HG03521 (cell line): Measurements from ENCODE around the gene FGF14.

Experiments used
- ATAC-seq: cut with Tn5 transposase; IDR thresholded peaks from one replicate; pipeline ENCODE4 v1.9.1; 2021; ENCODE audit warnings: mild to moderate bottlenecking, moderate library complexity; ENCODE audit not compliant: unreplicated experiment

Gene FGF14

DNA sequence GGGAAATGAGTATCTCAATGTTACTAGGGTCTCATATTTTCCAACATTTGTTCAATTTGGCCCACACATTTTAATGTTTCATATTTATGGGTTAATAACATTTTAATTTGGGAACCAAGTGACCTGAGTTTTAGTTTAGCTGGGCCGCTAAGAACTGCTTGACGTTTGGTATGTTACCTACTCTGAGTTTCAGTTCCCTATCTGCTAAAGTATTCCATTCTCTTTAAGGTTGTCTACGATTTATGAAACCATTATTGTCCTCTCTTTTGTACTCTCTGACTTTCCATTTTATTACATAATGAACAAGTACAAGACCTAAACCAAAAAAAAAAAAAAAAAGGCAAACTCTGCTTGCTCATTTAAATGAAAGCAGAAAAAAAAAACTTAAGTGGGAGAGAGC is 89.9 kb downstream of the FGF14 start:
- no peak for ATAC-seq

DNA sequence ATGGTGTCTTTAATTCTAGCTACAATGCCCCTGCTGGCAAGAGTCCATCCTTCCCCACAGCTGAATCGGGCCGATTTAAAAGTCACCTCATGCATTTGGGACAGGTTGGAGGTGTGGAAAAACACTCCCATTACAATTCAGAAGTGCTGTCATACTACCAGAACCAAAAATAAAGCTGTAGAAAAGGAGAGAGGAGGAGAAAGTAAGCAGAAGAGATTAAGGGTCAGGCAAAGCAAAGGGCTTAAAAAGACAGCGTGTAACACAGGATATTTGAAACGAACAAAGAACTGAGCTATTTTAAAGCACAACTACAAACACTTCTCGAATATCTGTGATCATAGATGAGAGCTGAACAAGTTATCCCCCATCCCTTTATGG is 90.4 kb downstream of the FGF14 start:
- ATAC-seq = no peak

DNA sequence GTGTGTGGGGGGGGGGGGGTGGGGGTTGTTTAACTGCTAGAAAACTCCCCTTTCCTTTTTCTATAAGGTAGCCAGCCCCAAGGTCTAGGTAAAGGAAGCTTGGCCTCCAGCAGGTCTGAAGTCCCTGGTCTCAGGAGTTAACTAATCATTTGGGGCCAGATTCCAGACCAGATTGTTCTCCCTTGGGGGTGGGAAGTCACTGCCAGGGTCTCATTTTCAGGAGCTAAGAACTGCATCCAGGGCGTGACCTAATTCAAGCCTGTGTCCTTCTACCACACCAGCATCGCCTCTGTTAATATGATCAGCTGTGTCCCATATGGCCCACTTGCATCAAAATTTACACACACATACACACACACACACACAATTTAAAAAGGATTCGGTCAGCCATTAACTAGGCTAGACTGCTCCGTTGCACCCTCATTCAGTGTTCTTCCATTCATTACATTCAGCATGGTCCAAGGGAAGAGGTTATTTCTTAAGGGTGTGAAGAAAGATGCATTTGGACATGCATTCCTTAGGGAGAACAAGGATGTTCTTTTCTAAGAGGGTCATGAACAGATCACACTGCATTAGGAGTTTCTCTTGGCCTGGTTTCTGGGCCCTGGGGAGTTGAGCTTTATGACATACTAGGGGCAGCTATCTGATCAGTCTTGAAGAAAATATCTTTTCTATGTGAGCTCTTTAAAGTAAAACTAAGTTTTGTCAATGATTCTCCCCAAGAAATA is 91.0 kb downstream of the FGF14 start:
- no peak for ATAC-seq

DNA sequence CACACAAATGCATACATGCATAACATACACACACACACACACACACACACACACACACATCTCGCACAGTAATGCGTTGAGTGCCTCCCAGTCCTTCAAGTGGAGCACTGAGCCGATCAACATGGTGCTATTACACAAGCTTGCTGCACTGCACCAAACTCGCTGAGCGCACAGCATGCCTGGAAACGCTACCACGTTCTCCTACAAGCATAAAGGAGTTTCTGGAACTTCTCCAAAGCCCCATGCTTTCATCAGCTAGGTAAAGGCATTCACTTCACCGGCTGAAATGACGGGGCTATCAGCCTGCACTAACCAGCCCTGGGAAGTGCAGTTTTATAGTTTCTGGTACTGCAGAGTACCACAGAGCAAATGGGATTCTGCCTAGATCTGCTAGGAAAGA is 92.7 kb downstream of the FGF14 start:
- no peak for ATAC-seq

DNA sequence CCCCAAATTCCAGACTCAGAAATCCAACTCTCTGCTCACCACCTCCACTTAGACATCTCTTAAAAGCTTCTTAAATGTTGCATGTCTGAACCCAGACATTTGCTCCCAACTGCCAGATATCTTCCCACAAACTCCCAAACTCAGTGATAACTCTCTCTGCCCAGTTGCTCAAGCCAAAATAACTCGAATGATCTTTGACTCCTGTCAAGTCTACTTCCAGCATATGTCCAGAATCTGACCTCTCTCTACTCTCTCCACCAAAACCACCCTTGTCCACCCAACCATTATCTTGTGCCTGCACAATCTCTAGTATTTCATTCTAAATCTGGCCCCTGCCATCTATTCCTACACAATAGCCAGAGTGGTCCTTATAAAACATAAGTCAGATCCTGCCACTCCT is 99.3 kb downstream of the FGF14 start:
- no peak for ATAC-seq

DNA sequence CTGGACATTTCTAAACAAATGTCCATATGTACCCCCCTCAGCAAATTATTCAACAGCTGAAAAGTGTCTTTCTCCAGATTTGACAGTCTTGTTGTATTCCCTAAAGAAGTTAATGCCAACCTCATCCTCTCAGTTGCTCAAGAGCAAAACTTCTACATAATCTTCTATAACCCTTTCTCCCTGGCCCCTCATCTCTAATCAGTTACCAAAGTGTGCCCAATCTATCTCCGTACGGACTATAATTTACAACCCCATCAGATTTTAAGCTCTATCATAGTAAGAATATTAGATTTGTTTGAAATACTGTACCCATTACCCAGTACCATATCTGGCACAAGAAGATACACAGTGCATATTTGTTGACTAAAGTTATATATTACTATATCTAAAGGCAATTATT is 101.5 kb downstream of the FGF14 start:
- no peak for ATAC-seq

DNA sequence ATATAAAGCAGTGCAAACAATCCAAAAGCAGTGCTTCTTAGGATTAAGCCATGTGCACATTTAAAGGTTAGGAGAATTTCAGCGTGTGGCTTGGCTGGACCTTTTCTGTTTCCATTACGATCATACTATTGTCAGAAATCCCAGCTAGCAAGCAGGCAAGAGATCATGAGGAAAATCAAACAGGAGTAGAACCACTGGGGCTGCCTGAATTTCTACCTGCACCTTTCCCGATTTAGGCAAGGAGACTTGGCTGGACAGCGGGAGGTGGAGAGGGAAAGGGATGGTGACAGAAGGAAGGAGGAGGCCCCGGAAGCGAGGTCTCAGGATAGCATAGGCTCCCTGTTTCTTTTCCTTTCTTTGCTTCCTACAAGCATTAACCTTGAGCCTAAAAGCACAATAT is 102.5 kb downstream of the FGF14 start:
- ATAC-seq = no peak

DNA sequence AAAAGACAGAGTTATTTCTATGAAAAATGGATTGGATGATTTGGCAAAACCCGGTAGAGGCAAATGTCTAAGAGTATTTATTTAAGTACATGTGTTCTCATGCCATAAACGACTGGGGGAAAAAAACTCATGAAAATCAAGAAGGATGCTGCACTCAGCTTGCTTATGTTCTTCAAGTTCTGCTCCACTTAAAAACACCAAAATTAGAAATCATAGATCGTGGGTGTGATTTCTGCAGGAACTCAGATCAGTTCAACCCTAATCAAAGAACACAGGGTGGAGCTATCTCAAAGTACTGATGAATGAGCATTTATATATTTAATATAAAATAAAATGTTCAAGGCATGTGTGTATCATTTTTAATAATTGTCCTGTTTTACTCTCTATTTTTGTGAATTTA is 103.8 kb downstream of the FGF14 start:
- no peak for ATAC-seq

DNA sequence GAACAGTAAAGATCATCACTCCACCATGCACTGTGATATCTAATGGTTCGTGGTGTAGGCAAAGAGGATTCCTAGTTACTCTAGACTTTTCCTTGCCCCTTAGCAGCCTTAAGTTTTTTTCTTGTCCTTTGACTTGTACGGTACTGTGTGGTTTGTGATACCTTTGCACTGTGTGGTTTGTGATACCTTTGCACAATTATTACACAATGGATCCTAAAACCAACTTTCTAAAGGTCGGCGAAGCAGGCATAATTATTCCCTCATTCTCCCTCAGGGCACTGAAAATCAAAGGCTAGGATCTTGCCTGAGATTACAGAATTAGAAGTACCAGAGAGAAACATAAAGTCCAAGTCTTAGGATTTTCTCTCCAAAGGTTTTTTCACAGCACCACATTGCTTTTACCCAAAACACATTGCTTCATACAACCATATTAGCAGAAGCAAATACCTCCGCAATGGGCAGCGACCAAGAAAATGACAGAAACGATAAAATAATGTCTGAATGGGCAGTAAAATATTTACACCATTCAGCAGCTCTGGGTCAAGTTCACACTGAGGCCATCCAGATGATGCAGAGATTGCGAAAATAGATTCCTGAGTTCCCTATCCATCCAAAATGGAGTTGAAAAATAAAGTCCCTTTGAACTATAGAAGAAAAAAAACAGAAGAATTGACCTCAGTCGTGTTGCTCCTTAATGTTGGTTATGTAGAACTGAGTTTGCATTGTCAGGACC is 106.4 kb downstream of the FGF14 start:
- no peak for ATAC-seq

DNA sequence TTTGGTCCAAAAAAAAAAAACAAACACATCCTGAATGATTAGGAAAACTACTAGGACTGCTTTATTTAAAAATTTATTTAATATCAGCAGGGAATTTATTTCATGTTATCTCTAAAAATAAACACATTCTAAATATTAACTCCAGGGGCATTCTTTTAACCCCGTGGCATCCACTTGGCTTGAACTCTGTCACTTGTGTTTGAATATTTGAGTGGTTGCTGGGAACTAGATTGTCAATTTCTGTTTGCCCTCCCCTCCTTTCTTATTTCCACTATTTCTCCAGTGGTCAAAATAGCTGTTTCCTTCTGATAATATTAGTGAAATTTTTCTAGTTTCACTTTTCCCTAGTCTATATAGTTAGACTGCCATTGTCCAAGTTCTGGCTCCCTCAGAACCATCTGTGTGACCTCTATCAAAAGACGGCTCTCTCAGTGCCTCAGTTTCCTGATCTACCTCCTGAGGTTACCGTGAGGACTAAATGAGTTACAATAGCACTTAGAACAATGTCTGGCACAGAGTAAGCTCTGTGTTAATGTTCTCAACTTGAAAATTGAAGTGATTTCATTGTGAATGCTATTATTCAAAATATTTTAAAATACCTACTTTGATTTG is 107.3 kb downstream of the FGF14 start:
- ATAC-seq = no peak

DNA sequence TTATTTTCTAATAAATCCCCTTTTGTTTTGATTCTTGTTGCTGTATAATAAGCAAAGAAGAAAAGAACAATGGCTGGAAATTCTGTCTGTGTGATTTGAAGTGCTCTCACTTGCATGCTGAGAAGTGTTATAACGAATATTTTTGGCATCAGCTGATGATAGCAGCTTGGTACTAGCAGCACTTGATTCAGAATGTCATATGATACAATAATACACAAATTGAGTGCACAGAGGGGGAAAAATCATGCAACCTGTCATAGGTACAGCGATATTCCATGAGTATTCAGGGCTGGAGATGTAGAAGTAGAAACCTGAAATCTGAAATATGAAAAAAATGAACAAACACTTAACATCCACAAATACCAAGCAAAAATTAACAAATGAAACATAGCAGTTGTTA is 108.1 kb downstream of the FGF14 start:
- no peak for ATAC-seq

DNA sequence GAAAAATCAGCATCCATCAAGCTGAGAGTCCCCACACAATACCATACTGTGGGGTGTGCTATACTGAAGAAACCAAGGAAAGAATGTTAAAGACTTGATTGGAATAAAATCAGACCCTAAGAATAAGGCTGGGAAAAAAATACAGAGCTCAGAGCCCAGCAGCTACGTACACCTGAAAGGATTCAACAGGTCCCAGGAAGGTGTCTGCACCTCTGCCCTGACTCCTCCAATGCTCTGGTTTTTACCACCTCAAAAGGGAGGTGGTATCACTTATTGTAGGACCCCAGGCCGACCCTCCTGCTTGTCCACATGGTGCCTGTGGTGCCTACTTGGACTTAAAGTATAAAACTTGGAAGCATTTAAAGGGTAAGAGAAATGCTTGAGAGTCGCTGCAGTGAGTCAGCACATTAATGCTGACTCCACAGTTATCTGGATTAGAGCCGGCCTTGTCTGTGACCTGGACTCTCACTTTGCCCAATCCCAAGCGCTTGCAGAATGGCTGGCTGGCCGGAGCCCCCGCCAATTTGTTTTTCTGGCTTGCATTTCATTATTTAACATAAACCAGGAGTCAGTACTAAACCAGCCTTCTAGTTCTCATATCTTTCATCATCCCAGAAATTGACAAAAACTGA is 110.1 kb downstream of the FGF14 start:
- no peak for ATAC-seq

DNA sequence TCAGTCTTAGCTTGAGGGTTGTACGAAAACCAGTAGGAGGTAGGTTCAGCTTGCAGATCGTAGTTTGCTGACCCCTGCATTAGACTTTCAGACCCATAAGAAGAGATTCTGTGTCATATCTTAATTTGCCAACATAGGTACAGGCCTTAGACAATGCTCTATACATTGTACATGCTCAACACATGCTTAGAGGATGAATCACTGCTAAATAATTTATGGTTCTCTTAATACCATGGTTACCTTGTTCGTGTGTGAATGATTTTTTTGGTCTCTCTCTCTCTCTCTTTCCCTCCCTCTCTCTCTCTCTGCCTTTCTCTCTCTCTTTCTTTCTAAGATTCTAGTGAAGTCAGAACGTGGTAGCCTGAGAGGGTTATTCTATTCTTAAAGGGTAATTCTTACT is 112.2 kb downstream of the FGF14 start:
- no peak for ATAC-seq

DNA sequence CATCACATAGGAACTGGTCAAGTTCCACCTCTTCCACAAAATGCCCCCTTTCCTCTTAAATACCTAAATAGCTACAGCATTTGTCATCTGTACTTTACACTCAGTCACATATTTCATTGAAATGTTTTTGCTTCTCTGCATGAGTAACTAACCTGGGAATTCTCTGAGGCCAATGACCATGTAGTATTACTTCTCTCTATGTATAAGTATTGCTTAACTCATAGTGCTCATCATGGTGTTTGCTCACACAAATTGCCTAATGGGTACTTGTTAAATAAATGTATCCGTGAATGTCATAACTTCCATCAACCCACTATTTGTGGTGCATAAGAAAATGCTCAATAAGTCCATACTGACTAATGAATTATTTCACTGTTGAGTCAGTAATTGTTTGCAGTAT is 115.5 kb downstream of the FGF14 start:
- ATAC-seq = no peak

DNA sequence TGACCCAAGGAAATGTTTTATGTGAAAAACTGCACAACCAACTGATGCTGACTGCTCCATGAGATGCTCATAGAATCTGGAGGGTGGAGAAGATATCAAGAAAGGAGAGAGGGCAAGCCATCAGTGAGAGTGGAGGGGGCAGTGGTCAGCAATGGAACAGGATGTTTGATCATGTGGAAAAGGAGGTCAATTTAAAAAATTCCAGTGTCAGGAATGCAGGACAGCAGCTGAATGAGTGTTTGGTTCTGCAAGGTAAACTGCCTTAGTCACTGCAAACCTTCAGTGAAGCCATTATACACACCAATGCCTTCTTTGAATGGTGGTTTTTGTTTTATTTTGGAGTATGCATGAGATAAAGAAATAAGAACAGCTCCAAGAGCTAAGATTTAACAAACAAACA is 121.5 kb downstream of the FGF14 start:
- no peak for ATAC-seq

DNA sequence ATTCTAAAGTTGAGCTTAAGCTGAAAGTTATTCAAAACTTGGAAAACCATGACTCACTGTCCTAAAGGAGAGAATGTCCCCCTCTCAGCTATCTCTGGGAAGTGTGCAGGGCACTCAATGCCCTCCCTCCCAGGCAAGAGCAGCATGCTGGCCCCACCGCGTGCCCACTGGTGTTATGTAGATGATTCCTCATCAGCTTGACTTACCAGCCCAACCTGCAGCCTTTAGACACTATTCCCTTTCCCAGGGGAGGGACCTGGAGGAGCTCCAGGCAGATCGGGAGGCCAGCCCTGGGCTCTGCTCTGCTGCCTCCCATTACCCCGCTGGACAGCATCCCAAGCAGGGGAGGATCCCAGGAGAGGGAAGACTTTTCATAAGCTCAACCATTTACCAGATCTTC is 124.6 kb downstream of the FGF14 start:
- no peak for ATAC-seq

DNA sequence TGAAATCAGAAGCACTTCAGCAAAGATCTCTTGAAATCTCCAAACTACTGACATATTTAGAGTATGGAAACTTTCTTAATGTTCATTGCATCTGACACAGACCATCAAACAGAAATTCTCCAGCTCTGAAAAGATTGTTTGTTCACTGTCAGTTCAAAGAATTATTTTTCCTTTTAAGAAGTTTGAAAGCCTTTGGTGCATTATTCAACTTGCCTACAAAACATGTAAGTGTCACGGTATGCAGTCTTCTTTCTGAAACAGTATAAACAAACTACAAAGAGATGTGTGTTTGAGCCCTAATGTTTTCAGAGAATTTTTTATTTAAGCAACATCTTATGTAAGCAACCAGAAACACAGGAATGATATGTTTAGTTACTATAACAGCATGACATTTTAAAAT is 125.4 kb downstream of the FGF14 start:
- no peak for ATAC-seq

DNA sequence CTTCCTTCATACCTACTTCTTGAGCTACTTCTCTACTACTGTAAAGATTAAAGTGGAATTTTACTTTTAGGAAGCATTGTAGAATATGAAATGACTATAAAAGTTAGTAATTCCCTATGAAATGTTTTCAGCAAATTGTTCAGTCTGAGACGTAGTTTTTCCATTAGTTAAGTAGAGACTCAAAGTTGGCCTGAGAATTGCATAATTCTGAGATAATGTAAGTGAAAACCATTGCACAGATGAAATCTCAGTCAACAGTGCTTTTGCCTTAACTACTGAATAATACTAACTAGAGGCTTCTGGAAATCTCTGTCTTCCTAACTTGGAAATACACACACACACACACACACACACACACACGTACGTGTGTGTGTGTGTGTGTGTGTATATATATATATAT is 125.9 kb downstream of the FGF14 start:
- ATAC-seq = no peak

DNA sequence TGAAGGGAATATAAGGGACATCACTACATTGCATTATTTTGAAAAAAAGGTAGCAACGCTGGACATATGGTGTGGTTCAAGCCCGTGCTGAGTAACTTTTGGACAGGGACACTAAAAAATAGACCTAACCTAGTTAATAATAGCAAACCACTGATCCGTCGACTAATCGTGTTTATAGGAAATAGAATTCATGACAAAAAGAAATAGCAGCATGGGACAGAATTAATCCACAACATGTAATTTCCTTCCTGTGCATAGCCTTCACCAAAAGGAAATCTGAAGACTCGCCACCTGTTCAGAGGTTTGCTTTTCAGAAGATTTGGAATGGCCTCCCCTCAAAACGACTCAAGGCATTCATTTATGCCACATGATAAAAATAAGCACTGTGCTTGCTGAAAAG is 128.7 kb downstream of the FGF14 start:
- no peak for ATAC-seq

DNA sequence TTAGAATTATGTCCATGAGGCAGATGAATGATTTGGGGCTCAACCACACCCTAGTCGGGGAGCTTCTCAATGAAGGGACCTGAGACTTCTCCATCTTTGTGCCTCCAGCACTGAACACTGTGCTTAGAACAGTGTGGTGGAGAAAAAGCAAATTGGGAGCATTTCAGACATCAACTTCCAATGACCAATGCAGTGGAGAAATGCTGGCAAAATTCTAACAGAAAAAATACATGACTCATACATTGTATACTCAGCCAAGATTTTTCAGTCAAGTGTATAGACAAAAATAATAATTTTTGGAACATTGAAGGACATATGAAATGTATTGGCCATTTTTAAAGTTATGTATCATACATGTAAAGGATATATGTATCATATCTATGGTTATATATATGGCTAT is 134.7 kb downstream of the FGF14 start:
- ATAC-seq = no peak

DNA sequence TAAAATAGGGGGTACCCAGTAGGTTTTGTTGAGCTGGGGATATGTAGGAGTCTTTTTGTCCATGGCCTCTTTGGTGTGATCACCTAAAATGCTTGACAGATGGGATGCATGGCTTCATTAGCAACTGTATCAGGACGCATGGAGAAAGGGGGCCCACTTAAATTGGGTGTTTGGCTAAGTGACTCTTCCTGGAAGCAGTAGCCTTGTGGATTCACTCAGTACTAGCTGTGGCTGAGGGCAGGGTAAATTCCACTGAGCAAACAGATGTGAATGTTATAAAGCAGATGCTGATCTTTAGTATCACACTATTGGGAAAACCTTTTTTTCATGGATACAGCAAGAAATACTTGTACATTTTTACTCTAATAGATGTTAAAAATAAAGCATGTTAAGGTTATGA is 140.0 kb downstream of the FGF14 start:
- ATAC-seq = no peak

DNA sequence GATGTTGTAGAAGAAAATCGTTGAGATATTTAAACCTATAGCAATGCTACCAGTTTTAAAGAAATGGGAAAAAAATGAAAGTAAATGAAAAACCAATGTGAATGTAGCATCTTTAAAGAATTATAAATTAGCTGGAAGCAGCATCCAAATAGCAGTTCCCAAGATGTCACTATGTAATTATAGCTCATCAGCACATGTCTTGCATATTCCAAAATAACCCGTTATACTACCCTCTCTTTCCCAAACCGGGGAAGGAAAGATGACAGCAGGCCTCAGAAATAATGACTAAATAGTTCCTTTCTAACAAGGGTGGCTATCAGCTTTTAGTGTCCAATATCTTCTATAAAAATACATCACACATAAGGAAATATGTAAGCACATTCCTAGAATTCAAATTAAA is 140.5 kb downstream of the FGF14 start:
- ATAC-seq = no peak
